HL-60 (cell line): ENCODE results near the gene FNDC10.

Experiments
- DNase-seq, 2 experiments: peaks; one replicate each; pipeline ENCODE4 v3.0.0-alpha.2; 2010 to 2020; ENCODE audit warnings: low read depth in 1 of 2, low spot score in 1 of 2
- H3K27ac ChIP-seq: fragments of 250-450 bp; sonication (Bioruptor Pico); replicated peaks from 2 replicates; pipeline ENCODE4 v1.5.1; 2020; ENCODE audit warnings: mild to moderate bottlenecking, moderate library complexity
- H3K27me3 ChIP-seq: fragments of 250-450 bp; sonication (Bioruptor Pico); 2 replicates; pipeline ENCODE4 v1.5.1; 2021; ENCODE audit warnings: mild to moderate bottlenecking, moderate library complexity; ENCODE audit not compliant: insufficient read depth, poor library complexity, severe bottlenecking
- H3K4me3 ChIP-seq: replicated peaks from 2 replicates; pipeline ENCODE4 v1.5.1; 2011; ENCODE audit warnings: mild to moderate bottlenecking, control low read depth, low read length; ENCODE audit not compliant: insufficient read depth
- GABPA ChIP-seq: IDR thresholded peaks from 2 replicates; pipeline ENCODE4 v1.6.1; 2012; ENCODE audit warnings: low read depth
- POLR2AphosphoS5 ChIP-seq: IDR thresholded peaks from 2 replicates; pipeline ENCODE4 v1.6.1; 2012; ENCODE audit warnings: low read depth
- REST ChIP-seq: IDR thresholded peaks from 2 replicates; pipeline ENCODE4 v1.6.1; 2012; ENCODE audit warnings: low read depth; ENCODE audit not compliant: insufficient replicate concordance
- SPI1 ChIP-seq: IDR thresholded peaks from 2 replicates; pipeline ENCODE4 v1.6.1; 2012; ENCODE audit warnings: low read depth, mild to moderate bottlenecking, borderline replicate concordance
- TF ChIP-seq, protein P1 (sequence below): IDR thresholded peaks from one replicate; pipeline ENCODE4 v1.5.1; 2011; ENCODE audit warnings: low read length, control low read depth, inconsistent platforms; ENCODE audit not compliant: insufficient read depth

The FNDC10 gene

GRCh38 chr1:1550591-1551432 is 49.1 kb downstream of the FNDC10 start:
- Histone ChIP-seq H3K27ac (no peak overlapping the region), H3K27me3 (no peaks in the 10 kb centered on the region), H3K4me3 (no peak overlapping the region)
- TF ChIP-seq GABPA = no peak
- TF ChIP-seq, protein P1, sequence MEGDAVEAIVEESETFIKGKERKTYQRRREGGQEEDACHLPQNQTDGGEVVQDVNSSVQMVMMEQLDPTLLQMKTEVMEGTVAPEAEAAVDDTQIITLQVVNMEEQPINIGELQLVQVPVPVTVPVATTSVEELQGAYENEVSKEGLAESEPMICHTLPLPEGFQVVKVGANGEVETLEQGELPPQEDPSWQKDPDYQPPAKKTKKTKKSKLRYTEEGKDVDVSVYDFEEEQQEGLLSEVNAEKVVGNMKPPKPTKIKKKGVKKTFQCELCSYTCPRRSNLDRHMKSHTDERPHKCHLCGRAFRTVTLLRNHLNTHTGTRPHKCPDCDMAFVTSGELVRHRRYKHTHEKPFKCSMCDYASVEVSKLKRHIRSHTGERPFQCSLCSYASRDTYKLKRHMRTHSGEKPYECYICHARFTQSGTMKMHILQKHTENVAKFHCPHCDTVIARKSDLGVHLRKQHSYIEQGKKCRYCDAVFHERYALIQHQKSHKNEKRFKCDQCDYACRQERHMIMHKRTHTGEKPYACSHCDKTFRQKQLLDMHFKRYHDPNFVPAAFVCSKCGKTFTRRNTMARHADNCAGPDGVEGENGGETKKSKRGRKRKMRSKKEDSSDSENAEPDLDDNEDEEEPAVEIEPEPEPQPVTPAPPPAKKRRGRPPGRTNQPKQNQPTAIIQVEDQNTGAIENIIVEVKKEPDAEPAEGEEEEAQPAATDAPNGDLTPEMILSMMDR = peak; percentile 3
- no peak for DNase-seq

GRCh38 chr1:1550087-1550486 is 49.8 kb downstream of the FNDC10 start:
- no peak for TF ChIP-seq POLR2AphosphoS5
- no peak for TF ChIP-seq GABPA
- TF ChIP-seq, protein P1 = no peak
- TF ChIP-seq SPI1 = no peak
- TF ChIP-seq REST = no peak
- H3K27me3 ChIP-seq = no peaks in the 10 kb centered on the region
- no peak overlapping the region for H3K4me3 ChIP-seq
- no peak overlapping the region for H3K27ac ChIP-seq
- DNase-seq = no peak

DNA sequence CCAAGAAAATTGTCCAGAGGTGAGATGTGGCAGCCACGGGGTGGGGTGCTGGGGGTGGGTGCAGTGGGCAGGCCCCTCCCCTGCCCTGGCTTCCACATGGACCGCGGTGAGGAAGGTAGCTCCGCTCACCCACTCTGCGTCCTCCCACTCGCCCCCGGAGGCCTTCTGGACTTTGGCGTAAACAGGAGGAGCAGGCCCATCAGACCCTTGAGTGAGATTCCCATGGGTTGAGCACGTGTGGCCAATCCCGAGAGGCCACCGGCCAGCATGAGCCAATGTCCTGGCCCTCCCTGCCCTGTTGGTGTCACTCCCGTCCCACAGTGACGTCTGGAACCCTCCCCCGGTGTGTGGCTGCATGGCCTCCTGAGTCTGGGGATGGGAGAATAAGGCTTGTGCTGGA is 51.3 kb downstream of the FNDC10 start:
- Histone ChIP-seq H3K4me3 (no peak overlapping the region), H3K27me3 (no peaks in the 10 kb centered on the region), H3K27ac (no peak overlapping the region)
- TF ChIP-seq SPI1 (no peak), GABPA (no peak), POLR2AphosphoS5 (no peak), REST (no peak)
- TF ChIP-seq, protein P1 = no peak
- DNase-seq = no peak
